H9 (cell line): Measurements from ENCODE around the gene ARHGAP26. TPM values are rescaled to one million over a fixed set of nuclear protein-coding genes. Genes with fewer than 3 reads are reported as not detected.

Source experiments
- DNase-seq: peaks from one replicate; pipeline ENCODE4 v3.0.0-alpha.2; 2017
- H2AFZ ChIP-seq: one replicate; pipeline ENCODE4 v1.6.1; 2013; ENCODE audit warnings: mild to moderate bottlenecking, low read length, control low read depth, moderate library complexity
- H2AK5ac ChIP-seq: 2 replicates; pipeline ENCODE4 v1.6.1; 2013; ENCODE audit warnings: low read length, control low read depth, mixed read lengths; ENCODE audit not compliant: insufficient read length
- H2BK120ac ChIP-seq: one replicate; pipeline ENCODE4 v1.6.1; 2013; ENCODE audit warnings: low read depth, mild to moderate bottlenecking, low read length, control low read depth, inconsistent platforms; ENCODE audit not compliant: poor library complexity, severe bottlenecking
- H2BK12ac ChIP-seq: 2 replicates; pipeline ENCODE4 v1.6.1; 2013; ENCODE audit warnings: low read length, control low read depth, mixed read lengths, low read depth; ENCODE audit not compliant: insufficient read length
- H2BK15ac ChIP-seq: 2 replicates; pipeline ENCODE4 v1.6.1; 2013; ENCODE audit warnings: low read depth, low read length, control low read depth
- H2BK20ac ChIP-seq: one replicate; pipeline ENCODE4 v1.6.1; 2013; ENCODE audit warnings: low read depth, mild to moderate bottlenecking, low read length, control low read depth, inconsistent platforms; ENCODE audit not compliant: poor library complexity, severe bottlenecking
- H2BK5ac ChIP-seq: 2 replicates; pipeline ENCODE4 v1.6.1; 2013; ENCODE audit warnings: low read length, control low read depth, mixed read lengths; ENCODE audit not compliant: insufficient read length
- H3K14ac ChIP-seq: 2 replicates; pipeline ENCODE4 v1.6.1; 2013; ENCODE audit warnings: low read length, control low read depth; ENCODE audit not compliant: insufficient read depth
- H3K18ac ChIP-seq: 2 replicates; pipeline ENCODE4 v1.6.1; 2013; ENCODE audit warnings: low read depth, mild to moderate bottlenecking, mixed read lengths, low read length, control low read depth; ENCODE audit not compliant: insufficient read length
- H3K23ac ChIP-seq: 2 replicates; pipeline ENCODE4 v1.6.1; 2013; ENCODE audit warnings: low read length, control low read depth, mixed read lengths, low read depth; ENCODE audit not compliant: insufficient read length
- H3K23me2 ChIP-seq: 2 replicates; pipeline ENCODE4 v1.6.1; 2013; ENCODE audit warnings: low read depth, mild to moderate bottlenecking, mixed read lengths, low read length, control low read depth; ENCODE audit not compliant: insufficient read length, poor library complexity, severe bottlenecking
- H3K27ac ChIP-seq: 2 replicates; pipeline ENCODE4 v1.5.1; 2013; ENCODE audit warnings: low read length, control low read depth, mixed read lengths, low read depth; ENCODE audit not compliant: insufficient read length
- H3K27me3 ChIP-seq: 2 replicates; pipeline ENCODE4 v1.6.1; 2013; ENCODE audit warnings: low read length, control low read depth, inconsistent platforms; ENCODE audit not compliant: insufficient read depth
- H3K4ac ChIP-seq: 2 replicates; pipeline ENCODE4 v1.6.1; 2013; ENCODE audit warnings: low read depth, mild to moderate bottlenecking, control low read depth, inconsistent platforms, low read length, moderate library complexity
- H3K4me1 ChIP-seq: 2 replicates; pipeline ENCODE4 v1.6.1; 2013; ENCODE audit warnings: low read length, control low read depth, inconsistent platforms; ENCODE audit not compliant: insufficient read depth
- H3K4me2 ChIP-seq: 2 replicates; pipeline ENCODE4 v1.6.1; 2013; ENCODE audit warnings: low read length, control low read depth, mixed read lengths; ENCODE audit not compliant: insufficient read length, insufficient read depth
- H3K56ac ChIP-seq: 2 replicates; pipeline ENCODE4 v1.6.1; 2013; ENCODE audit warnings: low read depth, mild to moderate bottlenecking, mixed read lengths, low read length, control low read depth; ENCODE audit not compliant: insufficient read length
- H3K79me1 ChIP-seq: 2 replicates; pipeline ENCODE4 v1.6.1; 2013; ENCODE audit warnings: low read depth, mild to moderate bottlenecking, moderate library complexity, low read length, control low read depth, inconsistent platforms; ENCODE audit not compliant: insufficient read depth, poor library complexity, severe bottlenecking
- H3K79me2 ChIP-seq: 2 replicates; pipeline ENCODE4 v1.6.1; 2013; ENCODE audit warnings: low read length, control low read depth, inconsistent platforms; ENCODE audit not compliant: insufficient read depth
- H3K9ac ChIP-seq: 2 replicates; pipeline ENCODE4 v1.6.1; 2013; ENCODE audit warnings: low read length, control low read depth, mixed read lengths; ENCODE audit not compliant: insufficient read length; ENCODE audit errors: extremely low read depth
- H3K9me3 ChIP-seq: one replicate; pipeline ENCODE4 v1.6.1; 2013; ENCODE audit warnings: low read depth, low read length, inconsistent platforms; ENCODE audit not compliant: control insufficient read depth
- H3T11ph ChIP-seq: one replicate; pipeline ENCODE4 v1.6.1; 2013; ENCODE audit warnings: mild to moderate bottlenecking, low read length, control low read depth, inconsistent platforms
- H4K20me1 ChIP-seq: one replicate; pipeline ENCODE4 v1.6.1; 2013; ENCODE audit not compliant: control insufficient read depth, insufficient read length, insufficient read depth
- H4K5ac ChIP-seq: 2 replicates; pipeline ENCODE4 v1.6.1; 2013; ENCODE audit warnings: low read depth, mild to moderate bottlenecking, mixed read lengths, low read length, control low read depth; ENCODE audit not compliant: insufficient read length
- H4K8ac ChIP-seq: replicated peaks from 2 replicates; pipeline ENCODE4 v1.6.1; 2013; ENCODE audit warnings: low read length, control low read depth, mixed read lengths, low read depth; ENCODE audit not compliant: insufficient read length
- H4K91ac ChIP-seq: 2 replicates; pipeline ENCODE4 v1.6.1; 2013; ENCODE audit warnings: low read depth, mild to moderate bottlenecking, moderate library complexity, mixed read lengths, low read length, control low read depth; ENCODE audit not compliant: insufficient read length
- H3K27ac Mint-ChIP-seq, 3 experiments: 2 replicates in 2 of 3; 3 replicates in 1 of 3; pipeline ENCODE4 v1.8.0; 2020 to 2021; ENCODE audit warnings: mixed read lengths in 3 of 3, mild to moderate bottlenecking in 1 of 3, moderate library complexity in 1 of 3
- H3K27me3 Mint-ChIP-seq: 2 replicates; pipeline ENCODE4 v1.8.0; 2021; ENCODE audit warnings: low read depth, mild to moderate bottlenecking, moderate library complexity, mixed read lengths
- H3K36me3 Mint-ChIP-seq, 3 experiments: 2 replicates in 2 of 3; 3 replicates in 1 of 3; pipeline ENCODE4 v1.8.0; 2020 to 2021; ENCODE audit warnings: low read depth in 3 of 3, mixed read lengths in 3 of 3; ENCODE audit not compliant: insufficient read depth in 1 of 3
- H3K4me1 Mint-ChIP-seq, 2 experiments: 2 replicates each; pipeline ENCODE4 v1.8.0; 2020; ENCODE audit warnings: mixed read lengths in 2 of 2
- H3K4me3 Mint-ChIP-seq, 2 experiments: 2 replicates in 1 of 2; 3 replicates in 1 of 2; pipeline ENCODE4 v1.8.0; 2020 to 2021; ENCODE audit warnings: mild to moderate bottlenecking in 2 of 2, mixed read lengths in 2 of 2, moderate library complexity in 1 of 2
- H3K9me3 Mint-ChIP-seq, 2 experiments: 2 replicates in 1 of 2; 3 replicates in 1 of 2; pipeline ENCODE4 v1.8.0; 2020; ENCODE audit warnings: mild to moderate bottlenecking in 2 of 2, mixed read lengths in 2 of 2, moderate library complexity in 1 of 2
- CTCF ChIP-seq: fragments of 200-600 bp; sonication (generic); conservative IDR thresholded peaks from 3 replicates; pipeline ENCODE4 v1.8.0; 2021; ENCODE audit warnings: antibody characterized with exemption, mild to moderate bottlenecking
- WGBS: extraction: QIAGEN DNeasy Blood & Tissue Kit; methylation state at CpG from one replicate; pipeline ENCODE4 v1.1.7; 2013; ENCODE audit warnings: missing lambda C conversion rate, low lambda C conversion rate, mixed read lengths; ENCODE audit not compliant: insufficient read length; ENCODE audit errors: extremely low coverage; 5-methylcytosine and 5-hydroxymethylcytosine counted together
- total RNA-seq: library from RNA; stranded (reverse); gene quantifications from 2 replicates; pipeline ENCODE4 v1.2.1, GENCODE V29; 2021

The ARHGAP26 gene
- total RNA-seq, 1 experiment from 2014 or later: 13.8 TPM

GRCh38 chr5:143200781-143201398 lies 430.7 kb downstream of the ARHGAP26 start:
- TF ChIP-seq CTCF: no peak
- no peaks in the 10 kb centered on the region; the same call in 1 of the 2 replicates for H3K27me3 Mint-ChIP-seq
- no CpG with 5 or more reads among the region's 1 CpG for WGBS

More at GRCh38 chr5:143200781-143201398, 430.7 kb downstream of the ARHGAP26 start:
- Histone ChIP-seq H3T11ph (no peak overlapping the region), H4K5ac (no peak overlapping the region), H3K27me3 (no peaks in the 10 kb centered on the region), H2AFZ (no peak overlapping the region), H4K8ac (no peak overlapping the region), H2BK120ac (no peak overlapping the region), H2BK15ac (no peak overlapping the region), H3K14ac (no peak overlapping the region), H3K79me1 (no peaks in the 10 kb centered on the region), H3K23ac (no peak overlapping the region), H2BK12ac (no peak overlapping the region), H2BK20ac (no peak overlapping the region), H3K56ac (no peak overlapping the region), H3K18ac (no peak overlapping the region), H3K9me3 (no peaks in the 10 kb centered on the region), H3K27ac (no peak overlapping the region), H3K4ac (no peak overlapping the region), H2AK5ac (no peak overlapping the region), H4K20me1 (no peaks in the 10 kb centered on the region), H4K91ac (no peak overlapping the region), H3K23me2 (no peaks in the 10 kb centered on the region), H2BK5ac (no peak overlapping the region), H3K4me2 (no peak overlapping the region), H3K79me2 (no peaks in the 10 kb centered on the region), H3K4me1 (no peaks in the 10 kb centered on the region), H3K9ac (no peak overlapping the region)
- peaks cover 13 to 18% (median 15%) of the 10 kb centered on the region in 3 experiments; a peak in 6 of 7 replicates for H3K36me3 Mint-ChIP-seq
- H3K4me1 Mint-ChIP-seq: peaks cover 3 to 13% of the 10 kb centered on the region in 2 experiments; a peak in 3 of 4 replicates
- H3K27ac Mint-ChIP-seq: peak overlapping the region in 1 of 3 experiments; percentile 59; a peak in 1 of 7 replicates
- DNase-seq: no peak
- peaks cover 9 to 13% of the 10 kb centered on the region in 2 experiments; a peak in 3 of 5 replicates for H3K9me3 Mint-ChIP-seq
- H3K4me3 Mint-ChIP-seq: no peak overlapping the region
